Testis (tissue), 3 donors: ENCODE data around the gene TRAF7. TPM values are rescaled to one million over a fixed set of nuclear protein-coding genes. Genes with fewer than 3 reads are reported as not detected.

ENCODE experiments used
- DNase-seq: peaks from one replicate; pipeline ENCODE4 v3.0.0-alpha.2; 2019
- H3K27ac ChIP-seq, 2 donors: fragments of 200-600 bp; sonication (generic); one replicate each; pipeline ENCODE4 v1.5.1; 2019
- H3K27me3 ChIP-seq: fragments of 200-600 bp; sonication (generic); one replicate; pipeline ENCODE4 v1.5.1; 2019
- H3K36me3 ChIP-seq: fragments of 200-600 bp; sonication (generic); one replicate; pipeline ENCODE4 v1.5.1; 2017; ENCODE audit warnings: low read depth; ENCODE audit errors: missing control alignments
- H3K4me1 ChIP-seq: fragments of 200-600 bp; sonication (generic); one replicate; pipeline ENCODE4 v1.5.1; 2019
- H3K4me3 ChIP-seq, 2 donors: fragments of 200-600 bp; sonication (generic); one replicate each; pipeline ENCODE4 v1.5.1; 2017 to 2019
- H3K9me3 ChIP-seq: fragments of 200-600 bp; sonication (generic); one replicate; pipeline ENCODE4 v1.5.1; 2017
- POLR2A ChIP-seq: fragments of 450-650 bp; IDR thresholded peaks from one replicate; pipeline ENCODE4 v1.6.1; 2017; ENCODE audit warnings: antibody characterized with exemption, mild to moderate bottlenecking, moderate library complexity
- WGBS, 2 donors: methylation state at CpG; one replicate each; pipeline ENCODE4 v1.1.5; 2018; 5-methylcytosine and 5-hydroxymethylcytosine counted together
- intact Hi-C: fragments of 100-400 bp; cut with DNase I; formaldehyde crosslinking; loops from one replicate; pipeline ENCODE4 v1.15.1; 2023; ENCODE audit warnings: low total_unique reads
- polyA plus RNA-seq: library from polyadenylated mRNA; stranded (reverse); fragments of 350-450 nt; fragmentation: Illumina TruSeq; extraction: RNeasy Lipid Tissue Mini Kit (QIAGEN cat#74804); gene quantifications from one replicate; pipeline ENCODE4 v1.2.3, GENCODE V29; 2014; ENCODE audit warnings: low read depth, low replicate concordance; ENCODE audit not compliant: insufficient read depth
- total RNA-seq, 2 donors: library from RNA; depleted of rRNA; stranded (reverse); fragments of >200 nt; gene quantifications; one replicate each; pipeline ENCODE4 v1.2.3, GENCODE V29; 2016
- TF ChIP-seq, protein P1 (sequence below), 3 experiments: fragments of 450-650 bp in 2 of 3; fragments of 200-600 bp in 1 of 3; sonication (generic) in 1 of 3; IDR thresholded peaks; one replicate each; pipeline ENCODE4 v1.5.1; 2016 to 2019; ENCODE audit warnings: antibody characterized with exemption in 3 of 3, mild to moderate bottlenecking in 2 of 3, moderate library complexity in 1 of 3

Gene TRAF7
- total and polyA plus RNA-seq, 3 donors from 2014 or later: 36.0 to 46.1 (median 44.6) TPM

GRCh38 chr16:2209258-2210008 lies 53.9 kb downstream of the TRAF7 start:
- H3K9me3 ChIP-seq: no peaks in the 10 kb centered on the region
- no peak overlapping the region for H3K4me3 ChIP-seq
- intact Hi-C loops: no loop called here
- 73 to 74% methylated on average over 6 to 29 of the region's 29 CpGs for WGBS, 2 donors
- H3K36me3 ChIP-seq: no peaks in the 10 kb centered on the region
- no peaks in the 10 kb centered on the region for H3K27me3 ChIP-seq
- no peak for DNase-seq
- H3K4me1 ChIP-seq: peaks cover 55% of the 10 kb centered on the region
- TF ChIP-seq, protein P1, sequence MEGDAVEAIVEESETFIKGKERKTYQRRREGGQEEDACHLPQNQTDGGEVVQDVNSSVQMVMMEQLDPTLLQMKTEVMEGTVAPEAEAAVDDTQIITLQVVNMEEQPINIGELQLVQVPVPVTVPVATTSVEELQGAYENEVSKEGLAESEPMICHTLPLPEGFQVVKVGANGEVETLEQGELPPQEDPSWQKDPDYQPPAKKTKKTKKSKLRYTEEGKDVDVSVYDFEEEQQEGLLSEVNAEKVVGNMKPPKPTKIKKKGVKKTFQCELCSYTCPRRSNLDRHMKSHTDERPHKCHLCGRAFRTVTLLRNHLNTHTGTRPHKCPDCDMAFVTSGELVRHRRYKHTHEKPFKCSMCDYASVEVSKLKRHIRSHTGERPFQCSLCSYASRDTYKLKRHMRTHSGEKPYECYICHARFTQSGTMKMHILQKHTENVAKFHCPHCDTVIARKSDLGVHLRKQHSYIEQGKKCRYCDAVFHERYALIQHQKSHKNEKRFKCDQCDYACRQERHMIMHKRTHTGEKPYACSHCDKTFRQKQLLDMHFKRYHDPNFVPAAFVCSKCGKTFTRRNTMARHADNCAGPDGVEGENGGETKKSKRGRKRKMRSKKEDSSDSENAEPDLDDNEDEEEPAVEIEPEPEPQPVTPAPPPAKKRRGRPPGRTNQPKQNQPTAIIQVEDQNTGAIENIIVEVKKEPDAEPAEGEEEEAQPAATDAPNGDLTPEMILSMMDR (IDR thresholded peaks at IDR 0.05): no peak
- TF ChIP-seq POLR2A: no peak
- H3K27ac ChIP-seq: no peak overlapping the region

DNA sequence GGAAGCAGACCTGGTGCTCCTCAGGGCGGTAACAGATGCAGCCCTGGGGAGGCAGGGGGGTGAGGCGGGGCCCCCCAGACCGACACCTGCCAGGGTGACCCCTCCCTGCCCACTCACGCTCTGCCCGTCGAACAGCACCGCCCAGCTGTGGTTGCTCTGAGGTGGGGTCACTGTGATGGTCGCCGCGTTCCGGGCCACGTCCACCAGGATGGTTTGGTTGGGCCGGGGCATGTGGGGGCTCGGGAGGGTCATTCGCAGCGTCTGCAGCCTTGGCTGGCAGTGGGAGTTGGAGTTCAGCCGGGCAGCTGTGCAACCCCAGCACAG lies 54.4 kb downstream of the TRAF7 start:
- no peaks in the 10 kb centered on the region for H3K27me3 ChIP-seq
- H3K4me3 ChIP-seq: no peak overlapping the region
- intact Hi-C loops: no loop called here
- H3K4me1 ChIP-seq: peaks cover 51% of the 10 kb centered on the region
- no peaks in the 10 kb centered on the region for H3K36me3 ChIP-seq
- no peak for DNase-seq
- no peaks in the 10 kb centered on the region for H3K9me3 ChIP-seq
- TF ChIP-seq, protein P1 (IDR thresholded peaks at IDR 0.05): no peak
- TF ChIP-seq POLR2A: no peak
- no peak overlapping the region for H3K27ac ChIP-seq
- 71 to 87% methylated on average over 3 to 16 of the region's 17 CpGs for WGBS, 2 donors

DNA sequence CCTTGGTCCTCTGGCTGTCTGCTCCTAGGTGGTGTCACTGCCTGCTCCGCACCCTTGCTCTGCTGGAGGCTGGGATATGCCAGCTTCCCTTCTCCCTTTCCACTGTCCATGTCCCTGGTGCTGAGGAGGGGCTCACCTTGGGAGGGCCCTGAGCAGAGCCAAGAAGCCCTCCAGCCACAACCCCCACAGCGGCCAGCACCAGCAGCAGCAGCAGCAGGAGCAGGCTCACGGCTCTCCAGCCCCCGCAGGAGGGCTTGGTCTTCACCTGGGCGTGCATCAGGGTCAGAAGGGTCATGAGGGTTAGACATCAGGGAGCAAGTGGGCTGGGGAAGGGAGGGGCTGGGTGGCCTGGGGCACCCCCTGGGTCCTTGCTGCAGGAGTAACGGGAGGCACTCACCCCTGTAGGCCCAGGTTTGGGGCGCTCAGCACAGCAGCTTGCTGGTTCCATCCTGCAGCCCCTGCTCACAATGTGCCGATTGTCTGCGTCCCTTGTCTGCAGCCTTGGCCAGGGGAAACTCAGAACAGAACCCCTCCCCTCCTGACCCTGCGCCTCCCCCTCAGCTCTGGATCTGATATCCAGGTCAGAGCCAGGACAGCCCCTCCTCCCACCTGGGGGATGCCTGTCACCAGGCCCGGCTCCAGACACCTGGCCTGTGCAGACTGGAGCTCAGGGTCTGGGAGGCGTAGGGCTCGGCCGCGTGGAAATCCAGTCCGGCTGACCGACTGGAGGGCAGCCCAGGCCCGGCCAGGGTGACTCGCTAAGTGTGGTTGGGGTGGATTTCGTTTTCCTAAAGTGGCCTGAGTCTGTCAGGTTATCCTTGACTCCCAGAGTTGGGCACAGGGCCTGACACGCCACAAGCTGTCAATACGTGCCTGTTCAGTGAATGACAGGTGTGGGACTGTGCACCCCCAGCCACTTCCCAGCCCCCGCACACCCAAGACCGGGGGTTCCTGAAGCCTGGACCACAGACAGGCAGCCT lies 55.1 kb downstream of the TRAF7 start, which contains the start of gene BRICD5:
Gene BRICD5 (minus strand): TSS at position 478 of the 980 bp plus-strand sequence. CDS start 30 bp downstream, at position 448.
- peaks cover 51% of the 10 kb centered on the region for H3K4me1 ChIP-seq
- no peaks in the 10 kb centered on the region for H3K36me3 ChIP-seq

DNA sequence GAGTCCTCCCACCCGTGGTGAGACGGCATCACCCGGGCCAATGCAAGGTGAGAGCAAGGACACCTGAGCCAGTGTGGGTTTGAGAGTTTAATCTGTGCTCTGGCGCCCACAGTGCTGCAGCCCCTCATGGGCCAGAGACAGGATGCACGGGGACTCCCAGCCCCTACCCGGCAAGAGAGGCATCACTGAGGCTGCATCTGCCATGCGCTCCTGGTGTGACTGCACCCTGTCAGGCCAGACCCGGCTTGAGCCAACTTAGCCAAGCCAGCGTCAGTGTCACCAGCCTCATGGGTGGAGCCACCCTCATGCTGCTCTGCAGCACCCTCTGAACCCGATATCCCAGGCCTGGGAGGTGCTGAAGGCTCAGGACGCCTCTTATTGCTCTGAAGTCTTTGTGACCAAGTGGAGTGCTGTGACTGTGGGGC lies 56.4 kb downstream of the TRAF7 start:
- no peaks in the 10 kb centered on the region for H3K27me3 ChIP-seq
- no peaks in the 10 kb centered on the region for H3K9me3 ChIP-seq
- peak; percentile 45 for DNase-seq
- peaks cover 40% of the 10 kb centered on the region for H3K4me1 ChIP-seq
- peak overlapping the region in 1 of 2 donors; percentile 50 for H3K27ac ChIP-seq
- H3K4me3 ChIP-seq: no peak overlapping the region
- intact Hi-C loops: no loop called here
- H3K36me3 ChIP-seq: no peaks in the 10 kb centered on the region
- 73 to 75% methylated on average over 5 to 11 of the region's 11 CpGs for WGBS, 2 donors
- TF ChIP-seq, protein P1 (IDR thresholded peaks at IDR 0.05): no peak

More for the DNA sequence above, 55.1 kb downstream of the TRAF7 start, which contains the start of gene BRICD5:
- no peak for TF ChIP-seq POLR2A
- TF ChIP-seq, protein P1 (IDR thresholded peaks at IDR 0.05): no peak
- WGBS, 2 donors: 45 to 56% methylated on average over 15 to 24 of the region's 24 CpGs
- peak; percentile 77 for DNase-seq
- intact Hi-C loops: no loop called here
- Histone ChIP-seq H3K27ac (no peak within 1 kb of the TSS), H3K4me3 (no peak within 1 kb of the TSS), H3K9me3 (no peaks in the 10 kb centered on the region), H3K27me3 (no peaks in the 10 kb centered on the region)
